Activated CD8-positive, alpha-beta memory T cell treated with anti-CD3 and anti-CD28 coated beads for 4 hours (primary cell): Measurements from ENCODE around the gene KLK5.

ENCODE experiments used
- DNase-seq, 2 donors: peaks; one replicate each; pipeline ENCODE4 v3.0.0-alpha.2; 2020; ENCODE audit warnings: low read depth in 2 of 2

KLK5 gene

DNA sequence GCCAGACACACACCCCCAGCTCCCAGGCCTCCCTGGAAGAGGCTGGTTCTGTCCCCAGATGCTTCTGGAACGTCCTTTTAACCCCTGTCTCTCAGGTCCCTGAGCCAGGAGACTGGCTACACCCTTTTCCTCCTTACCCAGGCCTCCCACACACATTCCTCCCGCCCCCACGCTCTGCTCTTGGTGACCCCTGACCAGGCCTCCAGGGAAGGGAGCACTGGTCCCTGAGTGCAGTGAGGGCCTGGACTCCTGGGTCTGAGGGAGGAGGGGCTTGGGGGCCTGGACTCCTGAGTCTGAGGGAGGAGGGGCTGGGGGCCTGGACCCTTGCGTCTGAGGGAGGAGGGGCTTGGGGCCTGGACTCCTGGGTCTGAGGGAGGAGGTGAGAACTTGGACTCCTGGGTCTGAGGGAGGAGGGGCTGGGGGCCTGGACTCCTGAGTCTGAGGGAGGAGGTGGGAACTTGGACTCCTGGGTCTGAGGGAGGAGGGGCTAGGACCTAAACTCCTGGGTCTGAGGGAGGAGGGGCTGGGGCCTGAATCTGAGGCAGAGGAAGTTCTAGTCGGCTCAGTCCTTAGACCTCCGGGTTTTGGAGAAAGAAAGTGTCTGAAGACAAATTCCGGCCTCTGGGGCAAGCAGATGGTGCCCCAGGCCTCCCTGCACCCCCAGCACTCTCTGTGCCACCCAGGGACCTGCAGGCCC, 16.0 kb upstream of the KLK5 start:
- no peak for DNase-seq

DNA sequence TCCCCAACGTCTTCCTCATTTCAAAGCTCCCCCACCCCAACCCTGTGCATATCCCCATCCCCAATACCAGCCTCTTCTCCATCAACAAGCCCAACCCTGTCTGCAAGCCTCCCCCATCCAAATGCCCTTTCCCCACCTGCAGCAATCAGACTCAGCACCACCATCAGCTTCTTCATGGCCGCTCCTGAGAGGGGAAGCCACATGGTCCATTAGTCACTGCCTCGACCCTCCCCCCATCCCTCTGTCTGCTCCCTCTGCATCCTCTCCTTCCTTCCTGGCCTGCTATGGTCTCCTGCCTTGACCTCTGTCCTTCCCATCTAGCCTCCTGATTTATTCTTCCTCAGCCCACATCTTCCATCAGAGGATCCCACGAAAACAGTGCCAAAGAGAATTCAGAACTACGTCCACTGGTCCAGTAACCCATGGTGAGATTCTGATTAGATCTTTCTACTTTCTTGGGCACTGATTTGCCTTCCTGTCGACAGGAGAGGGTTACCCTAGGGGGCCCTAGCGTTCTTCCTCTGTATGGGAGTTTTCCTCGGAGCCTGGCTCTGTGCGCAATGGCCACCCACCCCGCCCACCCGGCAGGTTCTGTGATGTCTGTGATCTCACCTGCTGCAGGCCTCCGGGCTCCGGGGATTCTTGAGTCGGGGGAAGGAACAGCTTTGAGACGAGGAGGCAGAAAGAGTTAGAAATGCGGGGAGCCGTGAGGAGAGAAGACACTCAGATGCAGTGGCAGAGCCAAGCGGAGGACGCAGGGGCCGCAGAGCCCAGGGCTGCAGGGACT, 15.3 kb upstream of the KLK5 start:
- DNase-seq = no peak

DNA sequence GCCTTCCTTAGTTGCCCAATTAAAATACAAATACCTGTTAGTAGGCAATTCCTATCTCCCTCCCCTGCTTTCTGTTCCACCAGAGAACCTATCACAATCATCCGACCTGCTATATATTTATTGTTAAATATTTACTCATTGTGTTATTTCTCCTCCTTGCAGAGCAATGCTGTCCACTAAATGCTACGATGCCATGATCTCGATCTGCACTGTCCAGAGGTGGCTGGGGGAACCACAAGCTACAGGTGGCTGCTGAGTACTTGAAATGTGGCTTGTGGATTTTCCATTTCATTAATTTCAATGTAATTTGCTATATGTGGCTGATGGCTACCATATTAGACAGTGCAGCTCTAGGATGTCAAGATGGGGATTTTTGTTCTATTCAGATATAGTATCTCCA, 11.4 kb upstream of the KLK5 start:
- no peak for DNase-seq

DNA sequence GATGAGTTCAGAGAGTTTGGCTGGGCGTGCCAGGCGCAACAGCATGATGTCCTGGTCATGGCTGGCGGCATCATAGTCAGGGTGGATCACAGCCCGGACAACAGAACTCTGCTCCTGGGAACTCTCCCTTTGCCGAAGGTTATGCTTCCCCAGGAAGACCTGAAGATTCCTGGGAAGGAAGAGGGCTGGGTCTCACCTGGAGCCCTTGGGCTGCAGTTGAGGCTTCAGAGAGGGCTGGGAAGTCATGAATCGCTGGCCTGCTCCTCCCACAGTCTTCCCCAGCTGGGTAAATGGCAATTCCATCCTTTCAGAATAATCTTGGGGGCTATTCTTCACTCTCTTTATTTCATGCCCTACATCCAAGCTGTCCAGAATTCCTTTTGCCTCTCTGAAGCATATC, 10.5 kb upstream of the KLK5 start:
- no peak for DNase-seq

DNA sequence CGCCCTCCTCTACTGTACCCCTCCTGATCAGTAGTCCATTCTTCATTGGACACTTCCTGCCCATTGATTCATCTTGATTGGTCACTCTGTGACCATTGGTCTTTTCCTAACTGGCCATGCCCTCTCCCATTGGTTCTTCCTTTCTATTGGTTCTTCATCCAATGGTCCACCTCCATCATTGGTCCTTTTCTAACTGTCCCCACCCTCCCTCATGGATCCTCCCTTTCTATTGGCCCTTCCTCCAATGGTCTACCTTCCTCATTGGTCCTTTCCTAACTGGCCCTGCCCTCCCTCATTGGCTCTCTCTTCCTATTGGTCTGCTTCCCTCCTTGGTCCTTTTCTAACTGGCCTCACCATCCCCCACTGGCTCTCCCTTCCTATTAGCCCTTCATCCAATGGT, 9.4 kb upstream of the KLK5 start:
- DNase-seq = no peak

DNA sequence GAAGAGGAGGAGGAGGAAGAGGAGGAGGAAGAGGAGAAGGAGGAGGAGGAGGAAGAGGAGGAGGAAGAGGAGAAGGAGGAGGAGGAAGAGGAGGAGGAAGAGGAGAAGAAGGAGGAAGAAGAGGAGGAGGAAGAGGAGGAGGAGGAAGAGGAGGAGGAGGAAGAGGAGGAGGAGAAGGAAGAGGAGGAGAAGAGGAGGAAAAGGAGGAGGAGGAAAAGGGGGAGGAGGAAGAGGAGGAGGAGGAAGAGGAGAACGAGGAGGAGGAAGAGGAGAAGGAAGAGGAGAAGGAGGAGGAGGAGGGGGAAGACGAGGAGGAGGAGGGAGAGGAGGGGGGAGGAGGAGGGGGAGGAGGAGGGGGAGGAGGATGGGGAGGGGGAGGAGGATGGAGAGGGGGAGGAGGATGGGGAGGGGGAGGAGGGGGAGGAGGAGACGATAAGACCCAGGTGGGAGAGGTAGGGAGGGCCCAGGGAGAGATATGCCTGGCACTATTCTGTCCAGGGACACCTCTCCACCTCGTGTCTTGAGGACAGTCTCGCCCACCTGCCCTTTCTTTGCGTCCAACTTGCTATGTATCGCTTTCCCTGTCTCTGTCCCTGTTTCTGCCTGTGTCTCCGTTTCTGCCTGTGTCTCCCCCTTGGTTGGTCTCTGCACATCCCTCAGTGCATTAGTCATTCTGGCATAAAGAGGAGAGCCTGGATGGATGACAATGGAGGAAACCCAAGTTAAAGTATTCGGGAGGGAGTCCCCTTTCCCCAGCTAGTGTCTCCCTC, 7.1 kb upstream of the KLK5 start:
- no peak for DNase-seq

DNA sequence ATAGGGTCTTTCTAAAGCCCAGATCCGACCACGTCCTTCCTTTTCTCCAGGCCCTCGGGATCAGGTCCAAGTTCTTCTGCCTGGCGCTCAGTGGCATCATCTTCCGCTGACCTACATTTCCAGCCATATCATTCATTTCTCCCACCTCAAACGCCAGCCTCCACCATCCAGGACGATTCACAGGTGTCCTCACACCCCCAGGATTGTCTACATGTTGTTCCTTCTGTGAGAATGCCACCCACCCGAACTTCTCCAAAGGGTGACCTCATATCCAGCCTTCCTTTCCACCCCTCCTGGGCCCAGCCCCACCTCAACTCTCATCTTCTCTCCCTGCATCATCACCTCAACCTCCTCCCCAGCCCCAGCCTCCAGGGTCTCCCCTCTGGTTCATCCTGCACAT, 4.7 kb upstream of the KLK5 start:
- DNase-seq = no peak

DNA sequence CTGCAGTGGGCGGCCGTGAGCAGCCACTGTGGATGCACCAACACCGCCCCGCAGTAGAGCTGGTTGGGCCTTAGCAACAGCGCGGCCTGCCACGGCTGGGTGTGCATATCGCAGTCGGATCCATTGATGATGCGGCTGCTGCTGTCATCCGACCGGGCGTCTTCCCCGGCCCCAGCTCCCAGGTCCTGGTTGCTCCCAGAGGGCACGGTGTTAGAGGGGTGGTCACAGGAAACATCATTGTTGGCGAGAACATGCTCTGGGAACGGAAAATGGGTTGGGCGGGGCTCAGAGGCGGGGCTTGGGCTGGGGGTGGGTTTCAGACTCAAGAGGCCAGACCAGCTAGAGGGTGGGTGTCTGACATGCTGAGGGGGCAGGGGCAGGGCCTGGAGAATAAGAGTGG, 3.0 kb downstream of the KLK5 start:
- DNase-seq = no peak

DNA sequence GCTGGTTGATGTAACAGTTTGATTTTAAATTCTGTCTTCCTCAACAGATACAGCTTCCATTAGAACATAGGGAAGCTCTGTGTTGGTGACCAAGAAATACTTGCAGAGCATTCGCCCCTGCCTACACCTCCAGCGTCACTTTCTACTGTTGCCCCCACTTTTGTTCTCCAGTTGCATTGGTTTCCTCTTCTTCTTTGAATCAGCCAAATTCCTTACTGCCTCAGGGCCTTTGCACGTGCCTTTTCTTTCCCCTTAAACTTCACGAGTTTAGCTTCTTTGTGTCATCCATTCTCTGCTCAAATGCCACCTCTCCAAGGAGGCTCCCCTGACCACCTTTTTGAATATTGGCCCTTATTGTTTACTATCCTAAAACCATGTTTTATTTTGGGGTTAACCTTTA, 5.7 kb downstream of the KLK5 start:
- DNase-seq = no peak

DNA sequence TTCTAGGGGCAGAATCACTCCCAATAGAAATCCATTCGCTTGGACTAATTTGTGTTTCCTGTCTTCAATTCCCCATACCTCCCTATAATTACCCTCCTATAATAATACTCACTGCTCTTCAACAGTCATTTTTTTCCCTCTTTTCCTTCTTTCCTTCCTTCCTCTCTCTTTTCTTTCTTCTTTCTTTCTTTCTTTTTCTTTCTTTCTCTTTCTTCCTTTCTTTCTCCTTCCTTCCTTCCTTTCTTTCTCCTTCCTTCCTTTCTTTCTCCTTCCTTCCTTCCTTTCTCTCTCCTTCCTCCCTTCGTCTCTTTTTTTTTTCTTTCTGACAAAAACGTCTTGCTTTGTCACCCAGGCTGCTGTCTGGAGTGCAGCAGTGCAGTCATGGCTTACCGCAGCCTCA, 8.0 kb downstream of the KLK5 start:
- DNase-seq = no peak

DNA sequence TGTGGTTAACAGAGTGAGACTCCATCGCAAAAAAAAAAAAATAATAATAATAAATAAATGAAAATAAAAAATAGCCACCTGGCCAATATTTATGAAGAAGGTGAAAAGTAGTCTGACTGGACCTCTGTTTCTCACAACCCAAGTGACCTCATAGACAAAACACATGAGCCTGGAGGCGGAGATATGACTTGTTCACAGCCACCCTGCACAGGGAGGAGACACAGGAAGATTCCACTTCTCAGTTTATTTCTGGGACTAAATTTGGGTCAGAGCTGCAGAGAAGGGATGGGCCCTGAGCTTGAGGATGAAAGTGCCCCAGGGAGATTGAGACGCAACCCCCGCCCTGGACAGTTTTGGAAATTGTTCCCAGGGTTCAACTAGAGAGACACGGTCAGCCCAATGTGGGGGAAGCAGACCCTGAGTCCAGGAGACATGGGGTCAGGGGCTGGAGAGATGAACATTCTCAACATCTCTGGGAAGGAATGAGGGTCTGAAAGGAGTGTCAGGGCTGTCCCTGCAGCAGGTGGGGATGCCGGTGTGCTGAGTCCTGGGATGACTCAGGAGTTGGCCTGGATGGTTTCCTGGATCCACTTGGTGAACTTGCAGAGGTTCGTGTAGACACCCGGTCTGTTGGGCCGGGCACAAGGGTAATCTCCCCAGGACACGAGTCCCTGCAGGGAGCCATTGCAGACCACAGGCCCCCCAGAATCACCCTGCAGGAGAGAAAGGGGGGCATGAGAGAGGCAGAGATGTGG, 9.6 kb downstream of the KLK5 start:
- no peak for DNase-seq

DNA sequence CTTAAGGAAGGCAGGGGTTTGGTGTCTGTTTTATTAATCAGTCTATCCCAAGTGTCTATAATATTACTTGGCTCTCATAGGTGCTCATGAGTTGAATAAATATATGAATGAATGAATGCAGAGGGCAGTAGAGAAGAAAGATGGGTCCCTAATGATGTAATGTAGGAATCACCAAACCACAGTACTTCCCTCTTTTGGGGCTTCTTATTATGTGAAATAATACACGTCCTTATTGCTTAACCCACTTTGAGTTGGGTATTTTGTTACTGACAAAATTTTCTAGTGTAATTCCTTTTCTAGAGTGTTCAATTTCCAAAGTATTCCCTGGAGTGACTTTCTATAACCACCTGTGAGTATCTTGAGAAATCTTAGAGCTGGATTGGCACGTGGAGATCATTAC, 13.2 kb downstream of the KLK5 start:
- DNase-seq = no peak

DNA sequence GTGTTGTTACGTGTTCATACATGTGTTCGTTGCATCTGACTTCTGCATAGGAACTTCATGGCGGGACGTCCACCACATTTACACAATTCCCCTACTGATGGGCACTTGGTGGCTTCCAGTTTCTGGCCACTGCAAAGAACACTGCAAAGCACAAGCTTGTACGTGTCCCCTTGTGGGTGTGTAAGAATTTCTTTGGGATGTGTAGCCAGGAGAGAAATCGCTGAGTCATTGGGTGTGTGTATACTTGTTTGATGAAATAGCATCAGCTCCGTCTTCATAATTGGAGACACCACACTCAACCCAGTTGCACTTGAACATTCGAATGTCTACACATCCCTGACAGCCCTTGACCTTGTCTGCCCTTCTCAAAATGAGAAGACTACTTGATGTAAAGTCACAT, 19.2 kb downstream of the KLK5 start:
- no peak for DNase-seq

DNA sequence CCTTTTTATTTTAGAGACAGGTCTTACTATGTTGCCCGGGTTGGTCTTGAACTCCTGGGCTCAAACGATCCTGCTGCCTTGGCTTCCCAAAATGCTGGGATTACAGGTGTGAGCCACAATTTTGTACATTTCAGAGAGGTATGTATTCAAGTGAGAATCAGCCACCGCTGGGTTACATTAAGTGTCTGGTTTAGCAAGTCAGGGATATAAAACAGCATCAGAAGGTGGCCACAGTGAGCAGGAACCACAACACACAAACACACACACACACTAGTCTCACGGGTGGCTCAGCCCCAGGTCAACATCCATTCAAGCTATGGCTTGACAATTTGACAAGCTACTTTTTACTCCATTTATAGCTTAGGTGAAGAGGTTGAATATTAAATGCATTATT, 20.2 kb downstream of the KLK5 start:
- no peak for DNase-seq

DNA sequence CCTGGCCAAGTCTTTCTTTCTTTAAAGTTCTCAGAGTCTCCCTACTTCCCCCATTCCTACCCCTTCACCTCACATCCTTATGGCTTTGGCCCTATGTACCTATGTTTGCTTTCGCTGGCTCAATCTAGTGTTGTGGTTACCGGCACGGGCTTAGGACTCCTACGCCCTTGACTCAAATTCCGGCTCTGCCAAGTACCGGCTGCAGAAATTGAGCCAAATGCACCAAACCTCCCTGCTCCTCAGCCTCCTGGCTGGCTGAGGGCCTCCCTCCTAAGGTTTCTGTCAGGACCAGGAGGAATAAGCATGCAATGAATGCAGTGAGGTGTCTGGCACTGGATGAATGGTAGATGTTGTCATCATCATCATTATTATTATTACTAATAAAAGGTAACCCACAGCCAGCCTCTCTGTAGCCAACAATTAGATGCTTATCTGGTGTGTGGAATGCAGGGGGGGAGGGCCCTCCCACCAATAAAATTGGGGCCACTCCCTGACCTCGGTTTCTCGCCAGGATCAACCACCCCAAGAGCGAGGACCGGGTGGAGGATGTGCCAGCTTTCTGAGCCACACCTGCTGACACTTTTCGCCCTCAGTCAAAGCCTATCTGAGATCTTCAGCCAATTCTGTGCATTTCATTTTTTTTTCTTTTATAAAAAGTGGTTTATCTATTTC, 20.7 kb downstream of the KLK5 start:
- no peak for DNase-seq

DNA sequence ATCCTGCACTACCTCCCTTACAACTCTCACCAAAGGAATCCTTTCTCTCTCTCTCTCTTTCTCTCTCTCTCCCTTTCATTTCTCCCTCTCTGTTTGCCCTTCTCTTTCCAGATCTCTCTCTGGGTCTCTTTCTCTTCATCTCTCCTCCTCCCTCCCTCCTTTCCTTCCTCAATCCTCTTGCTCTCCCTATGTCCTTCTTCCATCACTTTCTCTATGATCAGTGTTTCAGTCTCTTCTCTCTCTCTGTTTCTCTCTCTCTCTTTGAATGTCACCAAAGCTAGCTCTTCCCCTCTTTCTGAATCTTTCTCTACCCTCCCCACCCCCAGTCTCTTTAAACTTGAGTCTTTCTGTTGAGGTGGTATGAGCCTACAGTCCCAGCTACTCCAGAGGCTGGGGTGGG, 21.8 kb downstream of the KLK5 start:
- DNase-seq = no peak

DNA sequence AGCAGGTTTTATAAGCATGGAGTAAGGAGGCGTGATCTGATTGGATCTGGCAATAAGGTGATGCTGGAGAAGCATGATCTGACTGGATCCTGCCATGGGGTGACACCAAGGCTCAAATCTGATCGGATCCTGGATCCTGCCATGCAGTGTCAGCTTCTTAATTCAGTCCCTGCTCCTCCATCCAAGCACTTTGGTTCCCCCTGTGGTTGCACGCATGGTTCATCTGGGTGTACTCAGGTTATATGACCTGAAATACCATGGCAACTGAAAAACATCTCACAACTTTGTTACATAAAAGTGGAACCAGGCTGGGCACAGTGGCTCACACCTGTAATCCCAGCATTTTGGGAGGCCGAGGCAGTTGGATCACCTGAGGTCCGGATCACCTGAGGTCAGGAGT, 24.0 kb downstream of the KLK5 start:
- no peak for DNase-seq

DNA sequence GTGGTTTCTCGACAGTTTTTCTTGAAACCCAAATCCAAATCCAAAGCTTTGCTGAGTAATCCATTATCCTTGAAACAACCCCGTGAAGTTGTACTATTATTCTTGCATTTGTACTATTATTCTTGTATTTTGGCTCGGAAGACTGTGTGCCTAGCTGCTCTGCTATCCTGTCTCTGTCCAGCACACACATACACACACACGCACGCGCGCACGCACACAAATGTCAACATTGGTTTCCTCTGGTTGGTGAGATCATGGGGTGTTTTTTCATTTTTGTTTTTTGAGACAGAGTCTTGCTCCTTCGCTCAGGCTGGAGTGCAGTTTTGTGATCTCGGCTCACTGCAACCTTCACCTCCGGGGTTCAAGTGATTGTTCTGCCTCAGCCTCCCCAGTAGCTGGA, 26.7 kb downstream of the KLK5 start:
- no peak for DNase-seq

DNA sequence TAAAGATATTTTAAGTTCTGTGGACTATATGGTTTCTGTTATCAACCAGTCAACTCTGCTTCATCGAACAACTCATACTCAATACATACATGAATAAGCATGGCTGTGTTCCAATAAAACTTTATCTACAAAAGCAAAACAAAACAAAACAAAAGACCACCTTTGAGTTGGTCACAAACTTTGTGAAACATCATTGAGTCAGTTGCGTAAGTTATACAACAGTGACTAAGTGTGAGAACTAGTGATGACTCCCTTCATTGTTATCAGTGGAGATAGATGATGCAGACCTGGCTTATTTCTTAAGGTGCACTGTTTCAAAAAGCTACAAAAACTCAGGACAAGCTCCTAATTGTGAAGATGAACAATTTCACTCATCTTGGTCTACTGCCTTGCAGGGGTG, 27.1 kb downstream of the KLK5 start:
- no peak for DNase-seq

DNA sequence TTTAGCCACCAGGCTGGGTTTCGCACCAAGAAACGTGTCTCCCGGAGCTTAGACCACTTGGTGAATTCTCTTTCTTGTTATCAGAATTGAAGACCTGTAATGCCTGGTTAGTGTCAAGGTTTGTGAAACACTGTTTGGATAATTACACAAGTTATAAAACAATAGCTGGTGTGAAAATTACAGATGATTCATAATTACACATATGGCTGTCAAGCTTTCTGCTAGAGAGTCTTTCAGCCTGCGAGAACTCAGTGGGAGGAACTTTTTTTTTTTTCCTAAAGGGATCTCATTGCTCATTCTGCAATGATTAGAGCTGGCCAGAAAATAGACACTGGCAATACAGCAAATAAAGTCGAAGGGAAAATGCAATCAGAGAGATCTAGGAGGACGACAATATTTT, 28.3 kb downstream of the KLK5 start:
- DNase-seq = no peak

DNA sequence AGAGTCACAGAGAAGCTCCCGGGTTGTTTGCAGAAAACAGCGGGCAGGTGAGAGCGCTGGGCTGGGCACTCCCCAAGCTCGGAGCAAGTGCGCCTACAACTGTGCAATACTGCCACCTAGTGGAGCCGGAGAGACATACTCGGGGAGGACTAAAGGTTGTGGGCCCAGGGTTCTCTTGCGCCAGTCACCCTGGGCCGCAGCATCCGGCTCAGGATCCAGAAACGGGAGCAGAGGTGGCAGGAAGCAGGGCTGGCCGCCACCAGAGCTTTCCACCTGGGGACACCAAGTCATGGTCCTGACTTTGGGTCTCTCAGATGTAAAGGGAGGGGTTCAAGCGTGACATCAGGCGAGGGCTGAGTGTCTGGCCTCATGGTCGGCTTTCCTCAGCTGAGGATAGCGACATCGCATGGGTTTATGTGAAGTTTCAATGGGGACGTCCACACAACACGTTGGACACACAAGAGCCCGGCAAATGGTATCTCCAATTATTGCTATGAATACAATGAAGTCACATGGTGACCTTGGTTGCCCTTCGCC, 30.5 kb downstream of the KLK5 start:
- peak; percentile 42 to 51 for DNase-seq
